Activated CD4-positive, alpha-beta T cell treated with anti-CD3 and anti-CD28 coated beads, Interleukin-2, amount 50 U/mL, for 1 hour (primary cell): Measurements from ENCODE around the gene CDC20.
"Not testable (repeated sequence)": the region's sequence is repeated elsewhere in the genome, so short reads cannot be mapped to it uniquely, and the experiment has no call there.

Experiments used
- DNase-seq: peaks from one replicate; pipeline ENCODE4 v3.0.0-alpha.2; 2020

Gene CDC20

GRCh38 chr1:43358121-43358745 lies 548 bp upstream of the CDC20 start:
- peak; percentile 9 for DNase-seq

DNA sequence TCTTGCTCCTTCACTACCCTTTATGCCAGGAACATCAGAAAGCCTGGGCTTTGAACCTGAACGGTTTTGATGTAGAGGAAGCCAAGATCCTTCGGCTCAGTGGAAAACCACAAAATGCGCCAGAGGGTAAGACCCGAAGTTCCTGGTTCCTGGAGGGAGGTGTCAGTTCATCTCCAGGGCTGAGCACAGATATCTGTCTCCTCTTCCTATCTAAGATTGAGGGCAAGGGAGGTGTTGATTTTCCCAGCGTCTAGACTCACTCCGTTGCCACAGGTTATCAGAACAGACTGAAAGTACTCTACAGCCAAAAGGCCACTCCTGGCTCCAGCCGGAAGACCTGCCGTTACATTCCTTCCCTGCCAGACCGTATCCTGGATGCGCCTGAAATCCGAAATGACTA lies 915 bp downstream of the CDC20 start:
- DNase-seq: no peak

- DNase-seq: no peak
These were observed 1.8 kb downstream of the CDC20 start for GRCh38 chr1:43360616-43361015.

- no peak for DNase-seq
These were observed 4.6 kb downstream of the CDC20 start for GRCh38 chr1:43363283-43363934.

- DNase-seq: no peak
These were observed 5.2 kb downstream of the CDC20 start for GRCh38 chr1:43363935-43364525.

- DNase-seq: no peak
These were observed 6.9 kb downstream of the CDC20 start for GRCh38 chr1:43365678-43366077.

- no peak for DNase-seq
These were observed 7.4 kb downstream of the CDC20 start for GRCh38 chr1:43366179-43366578.

GRCh38 chr1:43366601-43367025 lies 7.8 kb downstream of the CDC20 start:
- DNase-seq: no peak

DNA sequence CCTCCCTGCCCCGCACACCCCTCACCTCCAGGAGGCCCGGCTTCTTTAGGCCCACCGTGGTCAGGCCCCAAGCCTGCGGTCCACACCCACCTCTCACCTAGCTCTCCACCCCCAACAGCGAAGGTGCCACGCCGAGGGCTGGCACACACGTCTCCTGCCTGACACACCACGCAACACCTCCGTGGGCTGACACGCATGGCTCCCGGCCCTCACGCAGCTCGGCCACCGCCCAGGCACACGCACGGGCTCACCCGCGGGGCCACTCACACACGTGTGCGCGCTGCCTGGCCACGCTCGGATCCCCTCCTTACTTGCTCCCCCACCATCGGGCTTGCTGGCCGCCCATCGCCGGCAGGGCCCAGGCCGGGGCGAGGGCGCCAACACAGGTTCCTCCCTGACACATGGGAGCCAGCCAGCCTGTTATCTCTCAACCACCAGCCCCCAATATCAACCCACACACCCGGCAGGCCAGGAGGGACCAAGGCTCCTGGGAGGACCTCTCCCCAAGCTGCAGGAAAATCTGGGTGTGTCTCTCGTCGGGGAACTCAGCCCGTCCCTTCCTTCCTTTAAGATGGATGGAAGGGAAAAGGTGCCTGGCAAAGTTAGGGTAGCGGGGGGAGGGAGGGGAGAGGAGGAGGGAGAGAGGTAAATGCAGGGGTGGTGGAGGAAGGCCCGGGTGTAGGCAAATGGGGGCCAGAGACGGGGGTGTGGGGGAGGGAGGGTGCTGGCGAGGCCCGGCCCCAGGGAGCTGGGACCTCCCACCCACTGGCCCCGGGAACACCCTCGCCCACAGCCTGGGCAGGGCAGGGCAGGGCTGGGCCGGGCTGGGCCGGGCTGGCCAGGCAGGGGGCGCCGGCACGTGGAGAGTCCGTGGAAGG lies 8.5 kb downstream of the CDC20 start:
- peak; percentile 24 for DNase-seq

DNA sequence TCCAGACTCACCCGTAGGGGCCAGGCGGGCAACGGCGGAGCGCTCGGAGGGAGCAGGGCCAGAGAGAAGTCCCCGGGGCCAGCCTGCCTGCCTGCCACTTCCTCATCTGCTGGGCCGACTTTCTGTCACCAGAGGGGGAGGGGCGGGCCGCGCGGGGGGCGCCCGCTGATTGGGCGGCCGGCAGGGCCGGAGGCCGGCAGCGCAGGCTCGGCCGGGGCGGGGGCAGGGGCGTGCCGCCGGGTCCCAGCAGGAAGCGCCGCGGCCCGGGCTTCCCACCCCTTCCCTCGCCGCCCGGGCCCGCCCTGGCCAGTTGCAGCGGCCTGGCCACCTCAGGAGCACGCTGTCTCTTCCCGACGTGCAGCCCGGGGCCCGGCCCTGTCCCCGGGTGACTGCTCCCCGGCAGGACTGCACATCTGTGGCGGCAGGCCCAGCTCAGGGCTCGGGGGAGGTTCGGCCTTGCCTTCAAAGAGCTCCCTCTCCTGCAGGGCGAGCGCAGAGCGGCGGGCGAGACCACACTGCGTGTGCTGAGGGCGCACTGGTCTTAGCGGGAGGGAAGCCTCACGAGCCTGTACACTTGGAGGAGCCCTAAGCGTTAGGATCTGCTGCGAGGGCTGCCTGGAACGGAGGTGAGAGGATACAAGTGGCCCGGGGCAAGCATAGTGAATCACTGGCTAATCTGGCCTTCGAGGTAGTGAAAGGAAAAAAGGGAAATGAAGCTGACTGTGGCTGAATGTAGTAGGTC lies 9.3 kb downstream of the CDC20 start, which contains the start of gene ELOVL1:
Gene ELOVL1 (minus strand): TSS at position 108 of the 742 bp plus-strand sequence. CDS start 2,402 bp downstream, outside the sequence.
- DNase-seq: peak; percentile 72

DNA sequence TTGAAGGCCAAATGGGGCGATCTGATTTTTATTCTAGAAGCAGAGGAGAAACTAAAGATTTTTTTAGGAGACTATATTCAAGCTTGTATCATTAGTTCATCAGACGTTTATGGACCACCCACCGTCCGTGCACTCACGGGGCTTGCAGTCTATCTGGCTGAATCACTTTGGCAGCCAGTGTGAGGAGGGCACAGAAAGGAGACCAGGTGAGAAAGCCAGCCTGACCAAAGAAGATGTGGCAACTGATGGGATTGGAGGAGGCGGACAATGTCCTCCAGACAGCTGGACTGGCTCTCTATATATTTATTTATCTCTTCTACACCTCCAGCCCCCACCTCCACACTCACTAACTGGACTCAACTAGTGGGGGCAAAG lies 9.9 kb downstream of the CDC20 start:
- DNase-seq: no peak

- not testable (repeated sequence) for DNase-seq
These were observed 11.0 kb downstream of the CDC20 start for GRCh38 chr1:43369779-43370178.

GRCh38 chr1:43370564-43370963 lies 11.8 kb downstream of the CDC20 start:
- no peak for DNase-seq

- no peak for DNase-seq
These were observed 13.4 kb downstream of the CDC20 start for GRCh38 chr1:43372172-43372571.

DNA sequence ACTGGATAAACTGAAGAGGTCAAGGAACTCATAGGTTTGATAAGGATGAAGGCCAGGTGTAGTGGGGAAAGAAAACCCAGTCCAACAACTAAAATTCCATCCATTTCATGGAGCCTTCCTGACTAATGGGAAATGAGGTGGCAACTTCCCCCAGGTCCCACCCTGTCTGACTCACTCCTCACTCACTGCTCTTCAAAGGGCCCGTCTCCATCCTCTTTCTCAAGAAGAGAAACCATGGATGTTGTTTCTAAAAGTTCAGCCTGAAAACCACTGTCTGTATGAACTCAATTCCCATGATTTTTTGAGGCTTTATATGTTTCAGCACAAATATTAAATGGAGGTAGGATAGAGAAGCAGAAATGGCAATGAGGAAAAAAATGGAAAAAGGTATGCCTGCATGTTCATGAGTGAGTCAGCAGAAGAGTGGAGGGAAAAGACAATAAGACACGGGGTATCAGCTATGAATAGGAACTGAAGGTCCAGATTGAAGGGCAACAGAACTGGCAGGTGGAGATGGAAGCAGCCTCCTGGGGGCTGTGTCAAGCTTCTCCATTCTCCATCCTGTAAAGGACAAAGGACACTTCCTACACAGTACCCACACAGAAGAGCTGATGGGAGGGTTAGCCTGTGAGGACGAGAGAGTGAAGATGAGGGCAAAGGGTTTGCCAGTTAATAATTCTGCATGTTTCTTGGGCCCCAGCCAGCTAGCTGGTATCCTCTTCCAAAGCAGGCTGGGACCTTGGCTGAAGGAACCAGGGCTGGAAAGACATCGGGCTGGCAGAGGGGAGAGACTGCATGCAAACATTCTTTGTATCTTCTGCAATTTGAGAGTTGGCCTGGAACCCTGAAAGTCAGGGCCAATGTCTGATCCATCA lies 14.5 kb downstream of the CDC20 start:
- no peak for DNase-seq

DNA sequence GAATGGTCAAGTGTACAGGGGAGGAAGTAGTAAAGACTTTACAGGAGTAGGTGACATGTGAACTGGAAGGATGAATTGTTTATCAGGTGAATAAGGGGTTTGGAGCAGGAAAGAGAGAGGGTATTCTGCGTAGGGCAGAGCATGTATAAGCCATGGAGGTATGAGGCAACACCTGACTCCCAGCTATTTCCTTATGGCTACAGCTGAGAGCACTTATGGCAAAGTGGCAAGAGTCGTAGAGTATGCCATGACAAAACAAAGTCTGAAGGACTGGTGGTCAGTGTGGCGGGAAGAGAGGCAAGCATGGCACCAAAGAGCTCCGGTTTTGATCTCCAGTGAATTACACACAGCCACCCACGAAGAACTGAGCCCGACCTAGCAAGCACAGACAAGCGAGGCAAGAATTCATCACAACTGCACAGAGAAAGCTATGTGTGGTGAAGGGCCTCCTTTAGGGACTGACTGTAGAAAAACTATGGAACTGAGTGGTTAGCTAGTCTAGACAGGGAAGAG lies 18.0 kb downstream of the CDC20 start:
- DNase-seq: no peak

GRCh38 chr1:43377831-43378230 lies 19.1 kb downstream of the CDC20 start:
- DNase-seq: no peak

GRCh38 chr1:43379476-43379875 lies 20.7 kb downstream of the CDC20 start:
- DNase-seq: no peak

- no peak for DNase-seq
These were observed 22.8 kb downstream of the CDC20 start for GRCh38 chr1:43381612-43382011.

DNA sequence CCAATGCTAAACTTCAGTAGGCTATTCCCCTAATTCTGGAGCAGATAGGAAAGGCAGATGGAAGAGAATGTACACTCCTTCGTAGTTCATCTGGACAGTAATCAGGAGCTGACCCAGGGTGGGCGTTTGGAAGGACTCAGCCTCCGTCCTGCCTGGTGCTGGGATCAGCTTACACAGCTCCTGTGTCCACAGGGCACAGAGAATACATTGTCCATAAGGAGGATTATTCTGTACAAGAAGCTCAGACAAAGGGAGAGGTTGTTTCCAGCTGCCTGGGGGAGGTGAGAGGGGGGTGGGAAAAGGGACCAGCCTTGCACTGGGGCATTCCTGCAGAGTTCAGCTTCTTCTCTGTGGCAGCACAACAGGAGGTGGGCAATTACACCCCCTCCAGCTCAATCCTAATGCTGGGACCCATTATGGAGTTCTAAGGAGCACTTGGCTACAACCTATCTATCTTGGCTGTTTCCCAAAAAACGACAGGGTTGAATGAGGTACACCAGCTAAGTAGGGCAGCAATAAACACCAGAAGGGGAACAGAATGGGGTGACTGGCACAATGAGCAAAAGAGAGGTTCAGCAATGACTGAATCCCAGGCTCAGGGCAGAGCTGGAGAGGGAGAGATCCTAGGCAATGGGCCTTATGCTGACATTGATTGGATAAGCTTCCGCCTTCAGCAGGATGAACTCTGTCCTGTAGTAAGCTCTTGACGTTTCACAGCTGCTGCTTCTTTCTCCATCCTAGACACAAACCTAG lies 23.4 kb downstream of the CDC20 start:
- DNase-seq: no peak

DNA sequence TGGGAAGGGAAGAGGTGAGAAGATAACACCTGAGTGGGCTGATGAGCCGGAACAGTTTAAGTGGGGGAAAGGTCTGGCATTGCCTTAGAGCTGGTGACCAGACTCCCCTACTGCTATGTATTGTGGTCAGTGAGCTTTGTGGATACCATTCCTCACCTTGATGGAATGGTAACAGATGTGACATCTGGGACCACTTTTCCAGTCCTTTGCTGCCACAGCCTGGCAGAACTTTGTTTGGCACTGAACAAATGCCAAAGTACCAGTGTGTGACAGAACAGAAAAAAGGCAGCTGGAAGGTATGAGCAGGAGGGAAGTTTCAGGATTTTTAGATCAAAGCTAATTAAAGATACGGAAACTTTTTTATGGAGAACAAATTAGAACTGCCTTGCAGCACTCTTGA lies 24.7 kb downstream of the CDC20 start:
- no peak for DNase-seq
